ENCODE results near the gene PPP2R2D.

- TF ChIP-seq, protein P1, sequence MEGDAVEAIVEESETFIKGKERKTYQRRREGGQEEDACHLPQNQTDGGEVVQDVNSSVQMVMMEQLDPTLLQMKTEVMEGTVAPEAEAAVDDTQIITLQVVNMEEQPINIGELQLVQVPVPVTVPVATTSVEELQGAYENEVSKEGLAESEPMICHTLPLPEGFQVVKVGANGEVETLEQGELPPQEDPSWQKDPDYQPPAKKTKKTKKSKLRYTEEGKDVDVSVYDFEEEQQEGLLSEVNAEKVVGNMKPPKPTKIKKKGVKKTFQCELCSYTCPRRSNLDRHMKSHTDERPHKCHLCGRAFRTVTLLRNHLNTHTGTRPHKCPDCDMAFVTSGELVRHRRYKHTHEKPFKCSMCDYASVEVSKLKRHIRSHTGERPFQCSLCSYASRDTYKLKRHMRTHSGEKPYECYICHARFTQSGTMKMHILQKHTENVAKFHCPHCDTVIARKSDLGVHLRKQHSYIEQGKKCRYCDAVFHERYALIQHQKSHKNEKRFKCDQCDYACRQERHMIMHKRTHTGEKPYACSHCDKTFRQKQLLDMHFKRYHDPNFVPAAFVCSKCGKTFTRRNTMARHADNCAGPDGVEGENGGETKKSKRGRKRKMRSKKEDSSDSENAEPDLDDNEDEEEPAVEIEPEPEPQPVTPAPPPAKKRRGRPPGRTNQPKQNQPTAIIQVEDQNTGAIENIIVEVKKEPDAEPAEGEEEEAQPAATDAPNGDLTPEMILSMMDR (conservative IDR thresholded peaks at IDR 0.05) = no peak
- no peak for TF ChIP-seq EZH2 (IDR thresholded peaks at IDR 0.05; ENCODE audit: low read depth)
These were observed 2.1 kb upstream of the PPP2R2D start for GRCh38 chr10:131898713-131899112.

Data from PC-9 (cell line).